Fibroblast of skin of right quadriceps (primary cell): ENCODE results near the gene TP53I11.
A peak's percentile ranks its signal among the peaks of the same experiment; 100 is the strongest.

Experiments used
- DNase-seq: peaks from one replicate; pipeline ENCODE4 v3.0.0-alpha.2; 2013

TP53I11 gene

DNA sequence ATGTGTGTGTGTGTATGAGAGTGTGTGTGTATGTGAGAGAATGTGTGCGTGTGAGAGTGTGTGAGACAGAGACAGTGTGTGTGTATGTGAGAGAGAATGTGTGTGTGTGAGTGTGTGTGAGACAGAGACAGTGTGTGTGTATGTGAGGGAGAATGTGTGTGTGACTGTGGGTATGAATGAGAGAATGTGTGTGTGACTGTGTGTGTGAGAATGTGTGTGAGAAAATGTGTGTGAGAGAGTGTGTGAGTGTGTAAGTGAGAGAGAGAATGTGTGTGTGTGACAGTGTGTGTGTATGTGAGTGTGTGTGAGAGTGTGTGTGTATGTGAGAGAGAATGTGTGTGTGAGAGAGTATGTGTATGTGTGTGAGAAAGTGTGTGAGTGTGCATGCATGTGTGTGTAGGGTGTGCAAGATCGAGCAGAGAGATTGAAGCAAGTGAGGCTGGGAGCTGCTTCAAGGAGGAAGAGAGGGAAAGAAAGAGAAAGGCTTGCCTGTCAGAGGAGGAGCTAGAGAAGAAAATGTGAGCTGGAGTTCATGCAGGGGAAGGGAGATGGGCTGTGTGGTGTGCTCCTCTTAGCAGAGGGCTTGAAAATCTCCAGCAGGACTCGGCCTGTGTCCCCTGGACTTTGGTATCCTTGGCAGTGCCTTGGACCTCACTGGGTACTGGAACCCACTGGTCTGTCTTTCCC, 27.7 kb upstream of the TP53I11 start:
- DNase-seq = no peak

DNA sequence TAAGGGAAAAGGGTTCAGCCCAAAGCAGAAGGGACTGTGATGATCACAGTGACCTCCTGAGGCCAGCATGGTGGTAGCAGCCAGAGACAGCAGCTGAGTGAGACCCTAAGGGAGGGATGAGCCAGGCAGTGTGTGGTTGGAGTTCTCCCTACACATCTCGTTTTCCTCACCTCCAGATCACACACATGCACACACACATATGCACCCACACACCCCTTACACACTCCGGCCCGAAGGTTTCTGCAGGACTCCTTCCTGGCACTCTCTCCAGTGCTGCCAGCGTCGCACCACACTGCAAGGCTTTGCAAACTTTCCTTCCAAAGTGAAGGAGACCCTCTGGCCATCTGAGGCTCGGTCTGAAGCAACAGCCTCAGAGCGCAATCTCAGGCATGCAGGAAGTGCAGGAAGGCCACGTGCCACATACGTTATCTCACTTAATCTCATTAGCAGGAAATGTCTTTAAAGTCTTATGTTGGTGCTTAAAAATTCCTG, 26.9 kb upstream of the TP53I11 start:
- peak; percentile 27 for DNase-seq

DNA sequence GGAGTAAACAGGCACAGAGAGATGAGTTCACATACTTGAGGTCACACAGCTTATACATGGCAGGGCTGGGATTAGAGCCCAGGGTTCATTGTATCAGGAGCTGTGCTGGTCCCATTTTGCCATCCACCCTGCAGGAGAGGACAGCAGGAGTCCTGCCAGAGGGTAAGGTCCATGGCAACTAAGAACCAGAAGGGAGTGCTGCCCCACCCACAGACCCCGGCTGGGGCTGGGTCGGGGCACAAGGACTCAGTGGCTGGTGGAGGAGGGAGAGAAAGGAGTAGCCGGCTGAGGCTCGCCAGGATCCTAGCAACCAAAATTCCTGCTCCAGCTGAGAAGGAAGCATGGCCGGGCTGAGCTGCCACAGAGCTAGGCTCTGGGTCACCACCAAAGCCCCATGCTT, 25.9 kb upstream of the TP53I11 start:
- no peak for DNase-seq

DNA sequence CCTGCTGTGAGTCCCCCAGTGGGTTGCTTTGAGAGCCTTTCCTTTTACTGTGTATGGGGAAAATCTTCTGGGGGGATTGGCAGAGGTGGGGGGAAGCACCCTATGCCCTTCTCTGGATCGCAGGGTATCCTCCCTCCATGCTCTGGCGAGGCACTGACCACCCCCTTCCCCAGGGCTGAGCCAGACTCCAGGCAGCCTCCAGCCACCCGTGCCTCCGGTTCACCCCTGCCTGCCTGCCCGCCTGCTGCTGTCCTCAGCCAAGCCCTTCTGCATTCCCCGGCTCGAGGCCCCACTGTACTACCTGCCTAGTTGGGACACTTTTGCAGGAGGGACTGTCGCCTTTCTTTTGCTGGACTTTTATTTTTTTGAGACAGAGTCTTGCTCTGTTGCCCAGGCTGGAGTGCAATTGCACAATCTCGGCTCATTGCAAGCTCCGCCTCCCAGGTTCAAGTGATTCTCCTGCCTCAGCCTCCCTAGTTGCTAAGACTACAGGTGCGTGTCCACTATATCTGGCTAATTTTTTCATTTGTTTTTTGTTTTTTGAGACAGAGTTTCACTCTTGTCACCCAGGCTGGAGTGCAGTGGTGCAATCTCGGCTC, 23.8 kb upstream of the TP53I11 start:
- DNase-seq = no peak

DNA sequence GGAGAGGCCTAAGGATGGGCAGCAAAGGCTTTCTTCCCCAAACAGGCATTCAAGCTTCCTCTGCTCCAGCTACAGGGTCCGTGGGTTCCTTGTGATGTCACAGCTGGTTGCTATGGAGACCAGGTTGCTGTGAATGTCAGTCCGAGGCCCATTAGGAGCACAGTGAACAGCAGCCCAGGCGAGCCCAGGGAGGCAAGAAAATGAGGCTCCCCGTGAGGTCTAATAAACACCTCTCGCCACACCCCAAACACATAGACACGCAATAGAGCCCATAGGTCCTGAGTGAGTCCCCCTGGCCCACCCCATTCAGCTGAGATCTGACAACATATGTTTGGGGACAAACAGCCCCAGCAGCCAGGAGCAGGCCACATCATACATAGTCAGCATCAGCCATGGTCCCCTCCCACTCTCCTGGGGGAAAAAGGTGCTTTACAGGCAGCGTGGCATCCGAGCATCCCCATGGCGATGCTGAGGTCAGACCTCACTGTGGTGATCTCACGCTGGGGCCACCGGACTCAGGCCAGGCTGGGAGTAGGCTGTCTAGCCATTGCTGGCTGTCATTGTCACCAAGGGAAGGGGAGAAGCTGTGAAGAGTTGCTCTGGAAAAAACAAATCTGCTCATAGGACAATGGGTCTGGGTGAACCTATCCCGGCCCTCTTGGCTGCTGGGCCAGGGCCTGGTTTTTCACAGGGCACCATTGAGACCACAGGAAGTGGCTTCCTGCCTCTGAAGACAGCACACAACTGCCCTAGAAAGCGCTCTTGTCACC, 23.1 kb upstream of the TP53I11 start:
- DNase-seq = no peak

DNA sequence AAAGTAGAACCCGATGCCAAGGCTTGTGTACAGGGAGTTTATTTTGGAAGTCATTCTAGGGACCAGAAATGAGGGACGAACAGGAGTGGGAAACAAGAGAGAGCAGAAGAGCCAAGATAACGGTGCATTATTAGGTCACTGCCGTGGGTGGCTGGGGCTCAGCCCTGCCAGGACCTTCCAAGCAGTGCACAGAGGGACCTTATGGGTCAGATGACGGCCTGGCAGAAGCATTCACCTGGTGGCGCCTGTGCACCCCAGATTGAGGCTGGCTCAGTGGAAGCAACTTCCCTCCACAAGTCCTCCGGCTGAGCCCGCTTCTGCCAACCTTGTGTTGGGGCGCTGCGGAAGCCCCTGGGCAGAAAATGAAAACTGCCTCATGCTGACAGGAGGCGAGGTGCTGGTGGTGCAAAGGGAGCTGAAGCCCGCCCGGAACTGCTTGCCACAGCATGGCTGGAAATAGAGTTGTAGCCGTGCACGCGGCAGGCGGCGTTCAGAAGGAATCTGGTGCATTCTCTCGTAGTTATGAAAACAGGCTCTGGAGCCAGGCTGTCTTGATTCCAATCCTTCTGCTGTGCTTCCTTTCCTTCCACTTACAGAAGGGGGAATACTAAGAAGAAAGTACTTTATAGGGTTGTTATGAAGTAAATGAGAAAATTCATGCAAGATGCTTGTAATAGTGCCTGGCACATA, 22.2 kb upstream of the TP53I11 start:
- no peak for DNase-seq

DNA sequence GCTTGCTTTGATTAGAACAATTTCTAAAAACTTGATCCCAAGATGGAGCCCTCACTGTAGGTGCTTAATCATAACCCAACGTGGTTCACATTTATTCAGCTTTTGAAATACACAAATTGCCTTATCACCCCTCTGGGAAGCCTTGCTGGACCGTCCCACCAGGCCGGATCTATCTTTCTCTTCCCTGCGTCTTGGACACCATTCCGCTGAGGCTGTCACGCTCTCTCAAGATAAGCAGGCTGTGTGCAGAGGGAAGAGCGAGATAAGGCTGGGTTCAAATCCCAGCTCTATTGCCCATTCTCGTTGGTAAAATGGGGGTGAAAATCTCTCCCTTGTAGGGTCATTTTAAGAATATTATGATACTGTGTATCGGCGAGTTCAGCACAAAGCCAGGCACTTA, 20.5 kb upstream of the TP53I11 start:
- no peak for DNase-seq

DNA sequence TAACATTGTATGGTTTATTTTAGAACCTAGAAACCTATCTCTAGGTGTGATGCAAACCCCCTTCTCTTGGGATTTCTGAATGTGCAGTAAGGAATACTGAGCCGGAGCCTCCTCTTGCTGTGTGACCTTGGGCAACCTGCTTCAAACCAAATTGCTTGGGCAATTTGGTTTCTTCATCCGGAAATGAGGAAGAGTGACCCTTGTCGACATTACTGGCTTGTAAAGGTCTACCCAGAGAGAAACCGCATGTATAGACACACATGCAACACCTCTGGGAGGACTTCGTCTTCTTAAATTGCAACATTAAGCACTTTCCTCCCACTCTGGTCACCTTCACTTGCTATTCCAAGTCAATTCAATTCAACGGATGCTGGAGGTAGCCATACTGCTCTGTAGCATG, 19.6 kb upstream of the TP53I11 start:
- no peak for DNase-seq

DNA sequence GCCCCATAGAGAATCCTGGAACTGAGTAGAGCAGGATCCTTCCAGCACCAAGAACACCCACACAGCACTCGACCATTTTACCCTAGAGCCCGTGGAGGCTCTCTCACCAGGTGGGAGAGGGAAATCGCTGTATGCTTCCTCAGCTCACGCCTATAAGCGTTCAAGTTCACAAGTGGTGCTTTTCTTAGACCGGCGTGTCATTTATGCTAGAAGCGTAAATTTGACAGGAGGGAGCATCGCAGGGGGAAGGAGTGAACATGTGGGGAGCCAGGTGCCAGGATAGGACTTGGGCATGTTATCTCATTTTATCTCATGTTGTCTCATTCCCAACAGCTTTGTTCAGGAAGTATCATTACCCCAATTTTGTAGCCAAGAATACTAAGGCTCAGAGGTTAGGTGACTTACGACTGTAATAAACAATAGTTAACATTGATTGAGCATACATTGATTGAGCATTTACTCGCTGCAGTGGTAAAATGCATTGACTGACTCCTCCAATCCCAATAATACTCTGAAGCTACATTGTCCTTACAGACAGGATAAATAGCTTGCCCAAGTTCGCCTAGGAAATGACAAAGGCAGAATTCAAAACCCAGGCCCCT, 19.1 kb upstream of the TP53I11 start:
- no peak for DNase-seq

DNA sequence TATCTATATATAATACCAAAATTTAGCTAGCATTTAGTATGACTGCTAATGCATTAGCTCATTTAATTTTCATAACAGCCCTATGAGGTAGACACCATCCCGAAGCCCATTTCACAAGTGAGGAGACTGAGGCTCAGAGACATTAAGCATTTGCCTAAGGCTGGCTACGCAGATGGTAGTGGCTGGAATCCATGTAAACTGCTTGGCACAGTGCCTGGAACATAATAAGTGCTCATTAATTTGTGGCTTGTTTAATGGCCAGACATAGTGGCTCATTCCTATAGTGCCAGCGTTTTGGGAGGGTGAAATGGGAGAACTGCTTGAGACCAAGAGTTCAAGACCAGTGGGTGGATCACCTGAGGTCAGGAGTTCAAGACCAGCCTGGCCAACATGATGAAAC, 17.8 kb upstream of the TP53I11 start:
- DNase-seq = no peak

DNA sequence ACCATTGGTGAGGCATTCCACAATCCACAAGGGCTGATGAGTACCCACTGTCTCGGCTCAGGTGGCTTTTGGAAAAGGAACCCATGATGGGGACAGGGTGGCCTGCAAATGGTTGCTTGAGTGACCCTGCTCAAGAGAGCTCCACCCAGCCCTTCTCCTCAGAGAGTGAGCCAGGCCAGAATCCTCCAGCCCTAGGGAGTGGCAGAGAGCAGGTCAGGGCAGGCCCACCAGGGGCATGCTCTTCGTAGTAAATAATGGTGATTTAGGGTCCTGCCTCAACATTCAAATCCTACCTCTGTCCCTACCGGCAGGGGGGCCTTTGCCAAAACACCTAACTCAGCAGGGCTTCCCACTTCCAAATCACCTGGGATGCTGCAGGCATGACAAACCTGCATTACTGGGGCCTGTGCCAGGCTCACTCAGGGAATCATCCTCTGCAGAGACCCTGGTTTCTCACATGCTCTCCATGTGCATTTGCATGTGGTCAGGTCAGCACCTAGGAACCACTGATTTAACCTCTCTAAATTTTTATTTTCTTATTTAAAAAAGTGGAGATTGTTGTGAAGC, 17.3 kb upstream of the TP53I11 start:
- no peak for DNase-seq

DNA sequence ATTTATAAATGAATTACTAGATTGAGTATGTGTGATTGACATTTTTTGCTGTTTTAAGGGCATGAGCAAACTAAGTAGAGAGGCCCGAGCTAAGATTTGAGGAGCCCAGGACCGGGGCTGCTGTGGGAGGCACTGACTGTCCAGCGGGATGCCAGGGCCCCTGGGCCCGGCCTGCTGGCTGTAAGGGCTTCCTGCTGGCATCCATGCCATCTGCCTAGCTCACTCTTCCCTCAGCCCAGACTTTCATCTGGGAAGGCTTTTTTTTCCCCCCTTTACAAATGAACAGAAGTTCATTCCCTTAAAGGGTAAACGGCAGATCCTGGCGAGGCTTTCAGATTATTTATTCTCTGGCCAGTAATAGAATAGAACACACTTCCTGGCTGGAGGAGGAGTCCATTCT, 16.0 kb upstream of the TP53I11 start:
- no peak for DNase-seq

DNA sequence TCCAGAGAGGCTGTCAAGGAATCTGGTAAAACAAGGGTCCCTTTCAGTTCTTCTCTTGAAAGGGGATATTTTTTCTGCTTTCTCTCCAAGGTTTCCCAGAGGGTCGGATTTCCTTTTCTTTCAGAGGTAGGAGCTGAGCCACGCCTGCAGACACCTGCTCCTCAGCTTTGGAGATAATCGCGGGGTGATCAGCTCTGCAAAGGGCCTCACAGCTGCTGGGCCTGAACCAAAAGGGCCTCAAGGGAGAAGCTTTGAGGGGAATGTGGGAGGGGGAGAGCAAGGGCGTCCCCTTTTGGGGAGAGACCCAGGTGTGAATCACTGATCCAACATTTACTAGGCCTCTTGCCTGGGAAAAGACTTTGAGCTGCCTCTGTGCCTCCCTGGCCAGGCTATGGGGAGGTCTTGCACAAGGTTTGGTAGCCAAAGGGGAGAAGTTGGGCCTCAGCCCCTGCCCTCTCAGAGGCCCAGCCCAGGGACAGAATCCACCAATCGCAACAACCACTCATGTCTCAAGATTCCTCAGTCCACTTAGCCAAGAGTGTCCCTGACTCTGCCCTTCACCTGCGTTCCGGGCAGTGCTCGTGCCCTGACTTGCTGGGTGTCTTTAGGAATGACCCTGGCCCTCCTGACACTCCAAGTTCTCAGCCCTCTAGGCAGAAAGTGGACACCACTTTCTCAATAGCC, 14.0 kb upstream of the TP53I11 start:
- DNase-seq = no peak

DNA sequence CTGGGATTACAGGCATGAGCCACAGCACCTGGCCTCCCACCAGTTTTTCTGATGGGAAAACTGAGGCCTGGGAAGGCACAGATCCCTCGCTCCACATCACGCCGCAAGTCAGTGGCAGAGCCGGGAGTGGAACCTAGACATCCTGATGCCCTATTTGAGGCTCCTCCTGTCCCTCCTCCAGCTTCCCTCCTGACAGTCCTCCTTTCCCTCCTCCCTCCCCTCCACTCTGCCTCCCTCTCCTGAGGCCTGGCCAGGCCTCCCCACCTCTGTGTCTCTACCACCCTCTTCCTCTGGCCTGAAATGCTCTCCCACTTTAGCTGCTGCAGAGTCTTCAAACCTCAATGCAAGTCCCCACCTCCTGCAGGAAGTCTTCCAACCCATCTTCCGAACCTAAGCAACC, 13.3 kb upstream of the TP53I11 start:
- no peak for DNase-seq

DNA sequence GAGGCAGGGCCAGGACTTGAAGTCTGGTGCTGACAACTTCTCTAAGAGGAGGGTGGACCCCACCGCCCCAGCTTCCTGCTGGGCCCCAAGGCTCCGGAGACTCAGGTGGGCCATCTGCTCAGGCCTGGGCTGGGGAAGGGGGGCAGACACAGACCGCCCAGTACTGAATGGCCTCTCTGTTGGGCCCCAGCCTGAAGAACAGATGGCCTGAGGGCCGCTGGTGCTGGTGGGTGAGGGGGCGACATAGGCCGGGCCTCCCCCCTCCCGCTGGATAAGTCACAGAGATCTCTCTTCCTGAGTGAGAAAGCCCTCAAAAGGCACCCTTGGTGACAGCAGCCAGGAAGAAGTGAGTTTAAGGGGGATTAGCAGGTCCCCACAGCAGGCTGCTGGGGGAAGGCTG, 12.5 kb upstream of the TP53I11 start:
- no peak for DNase-seq

DNA sequence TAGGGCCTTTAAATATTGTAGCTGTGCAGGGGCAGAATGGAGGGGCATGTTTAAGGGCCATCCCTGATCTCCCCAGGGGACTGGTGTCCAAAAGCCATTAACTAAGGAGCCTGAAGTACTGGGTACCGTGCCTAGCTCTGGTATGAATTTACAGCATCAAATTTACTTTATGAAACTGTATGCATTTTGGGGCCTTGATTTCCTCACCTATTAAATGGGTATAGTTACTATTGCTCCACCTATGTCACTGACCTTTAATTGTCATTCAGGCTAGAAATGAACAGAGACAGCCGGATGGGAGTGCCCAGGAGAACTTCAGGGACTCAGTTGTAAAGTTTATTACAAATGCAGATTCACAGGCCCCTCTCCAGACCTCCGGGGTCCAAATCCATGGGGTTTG, 11.8 kb upstream of the TP53I11 start:
- DNase-seq = no peak

DNA sequence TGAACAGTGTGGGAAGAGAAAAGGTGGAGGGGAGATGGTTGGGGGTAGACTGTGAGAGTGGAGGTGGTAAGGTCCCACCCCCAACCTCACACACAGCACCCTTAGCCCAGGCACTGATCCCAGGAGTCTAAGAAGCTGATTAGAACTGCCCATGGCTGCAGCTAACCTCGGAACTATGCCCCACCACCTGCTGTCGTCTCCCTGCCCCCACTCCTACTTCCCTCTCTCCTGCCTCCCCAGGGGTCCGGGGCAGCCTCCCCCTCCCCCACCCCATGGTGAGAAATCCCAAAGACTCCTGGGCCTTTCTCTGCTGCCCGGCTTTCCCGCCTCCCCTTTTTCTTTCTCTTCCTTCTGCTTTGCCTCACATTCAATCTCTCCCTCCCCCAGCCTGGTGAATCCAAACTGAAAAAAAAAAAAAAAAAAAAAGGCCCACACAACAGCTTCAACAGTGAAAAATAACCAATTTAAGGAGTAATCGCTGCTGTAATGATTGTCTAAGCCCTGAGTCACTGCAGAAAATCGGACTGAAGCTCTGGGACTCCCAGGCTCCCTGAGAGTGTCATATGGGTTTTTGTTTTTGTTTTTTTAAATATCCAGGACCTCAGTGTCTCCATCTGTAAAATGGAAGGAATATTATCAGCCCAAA, 9.6 kb upstream of the TP53I11 start:
- no peak for DNase-seq

DNA sequence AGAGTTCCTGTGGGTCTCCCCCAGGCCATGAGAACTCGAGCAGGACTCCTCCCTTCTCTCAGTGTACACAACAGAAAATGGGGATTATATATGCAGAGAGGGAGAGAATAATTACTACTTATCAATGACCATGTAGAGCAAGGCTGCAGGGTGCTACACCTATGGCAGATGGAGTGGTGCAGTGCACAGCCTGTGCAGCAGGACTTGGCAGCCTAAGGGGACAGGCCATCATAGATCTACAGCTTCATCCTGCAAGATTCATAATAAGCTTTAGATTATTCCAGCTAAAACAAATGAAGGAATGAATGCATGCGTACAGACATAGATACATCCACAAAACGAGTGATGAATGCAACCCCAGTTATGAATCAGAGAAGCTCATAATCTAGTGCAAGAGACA, 8.4 kb upstream of the TP53I11 start:
- no peak for DNase-seq

DNA sequence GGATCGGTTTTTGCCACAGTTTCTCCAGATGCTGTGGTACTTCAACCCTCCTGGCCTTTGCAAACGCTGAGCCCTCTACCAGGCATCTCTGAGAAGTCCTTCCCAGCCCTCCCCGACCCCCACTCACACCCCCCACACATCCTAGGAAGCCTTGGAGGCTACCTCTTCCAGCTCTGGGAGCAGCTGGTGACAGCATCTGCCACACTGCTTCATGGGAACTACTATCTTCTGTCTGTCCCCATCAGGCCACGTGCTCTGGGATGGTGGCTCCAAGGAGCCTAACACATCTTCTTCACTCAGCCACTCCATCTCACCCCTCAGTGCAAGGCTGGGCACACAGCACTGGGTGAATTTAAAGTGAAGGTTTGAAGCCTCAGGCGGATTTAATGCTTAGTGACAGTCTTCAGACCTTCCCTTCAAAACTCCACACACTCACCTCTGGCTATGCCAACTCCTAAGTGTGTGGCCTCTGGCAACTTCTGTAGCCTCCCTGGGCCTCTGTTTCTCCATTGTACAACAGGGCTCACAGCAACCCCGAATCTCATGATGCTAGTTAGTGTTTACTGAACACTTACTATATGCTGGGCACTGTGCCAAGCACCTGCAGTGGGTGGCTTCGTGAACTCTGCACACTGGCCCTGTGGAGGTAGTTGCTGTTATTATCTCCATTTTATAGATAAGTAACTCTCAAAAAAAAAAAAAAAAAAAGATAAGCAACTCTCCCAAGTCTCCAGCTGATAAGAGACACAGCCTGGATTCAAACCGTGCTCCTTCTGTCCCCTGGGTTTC, 7.3 kb upstream of the TP53I11 start:
- DNase-seq = no peak

DNA sequence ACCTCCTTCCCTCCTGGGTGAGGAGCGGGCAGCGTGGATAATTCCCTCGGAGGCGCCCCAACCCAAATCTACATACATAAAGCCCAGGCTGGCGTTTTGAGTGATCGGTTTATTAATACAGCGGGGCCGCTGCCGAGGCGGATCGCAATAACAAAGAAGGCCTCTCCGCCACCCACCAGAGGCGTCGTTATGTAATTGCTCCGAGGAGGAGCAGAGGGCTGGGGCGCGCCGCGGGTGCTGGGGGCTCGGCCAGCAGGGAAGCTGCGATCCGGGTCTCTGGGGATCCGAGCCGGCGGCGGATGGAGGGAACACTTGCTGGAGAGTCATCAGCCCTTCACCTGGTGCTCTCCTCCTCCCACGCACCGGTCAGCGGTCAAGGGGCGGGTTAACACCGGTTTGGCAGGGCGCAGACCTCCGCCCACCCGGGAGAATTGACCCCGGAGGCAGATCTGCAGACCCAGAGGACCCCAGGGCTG, 6.4 kb upstream of the TP53I11 start:
- no peak for DNase-seq
